Ovary (tissue), 3 donors: ENCODE data around the gene AGBL4.

Source experiments
- CTCF ChIP-seq, 3 donors: fragments of 450-650 bp in 2 of 3; fragments of 200-600 bp in 1 of 3; IDR thresholded peaks; one replicate each; pipeline versions ENCODE4 v1.5.1 to v1.8.0; 2016 to 2022; ENCODE audit warnings: antibody characterized with exemption in 3 of 3, mild to moderate bottlenecking in 1 of 3
- EP300 ChIP-seq: sonication (generic); formaldehyde crosslinking; IDR thresholded peaks from one replicate; pipeline ENCODE4 v1.6.1; 2017; ENCODE audit warnings: antibody characterized with exemption
- POLR2A ChIP-seq: fragments of 450-650 bp; IDR thresholded peaks from one replicate; pipeline ENCODE4 v1.6.1; 2017; ENCODE audit warnings: antibody characterized with exemption, mild to moderate bottlenecking, moderate library complexity
- donor health status: DM: no; HTN: no; CAD: no.

DNA sequence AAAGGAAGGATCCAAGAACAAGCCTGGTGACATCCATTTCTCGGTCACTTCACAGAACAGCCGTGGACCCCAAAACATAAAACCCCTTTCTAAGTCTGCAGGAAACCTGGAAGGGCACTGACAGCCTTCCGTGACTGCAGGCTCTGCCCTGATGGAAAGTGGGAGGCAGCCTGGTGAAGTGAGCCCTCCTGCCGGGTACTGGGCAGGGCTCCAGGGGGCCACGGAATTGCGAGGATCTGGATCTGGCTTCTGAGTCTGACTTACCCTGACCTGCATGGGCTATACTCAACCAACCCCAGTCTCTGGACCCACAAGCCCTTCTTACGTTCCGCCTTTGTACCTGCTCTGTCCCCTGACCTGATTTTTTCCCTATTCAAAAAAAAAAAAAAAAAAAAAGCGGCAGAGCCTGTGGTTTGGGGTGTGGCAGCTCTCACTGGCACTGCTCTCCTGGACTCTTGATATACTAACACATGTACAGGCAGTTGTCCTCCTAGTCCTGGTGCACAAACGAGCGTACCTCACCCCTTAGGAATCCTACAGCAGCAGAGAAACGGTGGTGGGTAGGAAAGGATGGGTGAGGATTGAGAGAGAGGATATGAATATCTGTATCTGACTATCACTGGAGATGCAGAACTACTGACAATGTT lies 1330.0 kb downstream of the AGBL4 start:
- TF ChIP-seq EP300 (no peak), POLR2A (no peak), CTCF (IDR thresholded peaks at IDR 0.05) (no peak)
